Kidney epithelial cell (primary cell): ENCODE data around the gene PHF2. TPM values are rescaled to one million over a fixed set of nuclear protein-coding genes. Genes with fewer than 3 reads are reported as not detected.

Experiments used
- DNase-seq: peaks from one replicate; pipeline ENCODE4 v3.0.0-alpha.2; 2010; ENCODE audit warnings: low read depth
- H3K27me3 ChIP-seq: 2 replicates; pipeline ENCODE4 v1.6.0; 2011; ENCODE audit warnings: low read length; ENCODE audit not compliant: control insufficient read depth, insufficient read depth
- H3K36me3 ChIP-seq: 2 replicates; pipeline ENCODE4 v1.5.1; 2011; ENCODE audit warnings: low read length; ENCODE audit not compliant: control insufficient read depth, insufficient read depth
- H3K4me3 ChIP-seq: 2 replicates; pipeline ENCODE4 v1.5.1; 2011; ENCODE audit warnings: low read depth, mild to moderate bottlenecking, control low read depth, low read length
- CTCF ChIP-seq: IDR thresholded peaks from 2 replicates; pipeline ENCODE4 v1.5.1; 2011; ENCODE audit warnings: mild to moderate bottlenecking, moderate library complexity, low read length, control low read depth, inconsistent platforms; ENCODE audit not compliant: insufficient read depth, poor library complexity, severe bottlenecking
- total RNA-seq: library from RNA; depleted of rRNA; stranded (reverse); fragments of >200 nt; gene quantifications from 2 replicates; pipeline ENCODE4 v1.2.3, GENCODE V29; 2015

The PHF2 gene
- total RNA-seq, 1 donor from 2014 or later: 20.4 TPM

- TF ChIP-seq CTCF: no peak
- no peak overlapping the region for H3K4me3 ChIP-seq
- H3K36me3 ChIP-seq: no peaks in the 10 kb centered on the region
- DNase-seq: no peak
- no peaks in the 10 kb centered on the region for H3K27me3 ChIP-seq
Observed at GRCh38 chr9:93673021-93673838, 96.8 kb downstream of the PHF2 start.

DNA sequence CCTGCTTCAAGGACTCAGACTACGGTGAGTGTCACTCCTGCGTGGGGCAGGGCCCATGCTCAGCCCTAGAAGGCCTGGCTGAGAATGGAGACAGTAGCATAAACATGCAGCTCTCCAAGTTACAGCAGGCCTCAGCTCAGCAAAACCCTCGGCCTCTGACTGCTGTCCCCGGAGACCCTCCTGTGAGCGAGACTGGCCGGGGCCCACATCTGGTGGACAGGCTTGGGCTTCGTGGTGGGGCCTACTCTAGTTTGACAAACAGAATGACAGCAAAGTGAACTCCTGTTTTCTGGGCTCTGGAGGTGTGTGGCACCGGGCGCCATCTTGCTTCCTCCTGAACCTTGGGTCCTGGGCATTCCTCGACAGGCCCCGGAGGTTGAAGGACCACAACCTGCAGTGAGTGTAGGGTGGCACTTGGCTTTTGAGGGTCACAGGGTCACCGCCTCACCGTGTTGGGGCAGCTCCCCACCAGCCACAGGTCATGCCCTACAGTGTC lies 97.5 kb downstream of the PHF2 start:
- no peak for TF ChIP-seq CTCF
- no peak for DNase-seq
- H3K27me3 ChIP-seq: no peaks in the 10 kb centered on the region
- H3K4me3 ChIP-seq: no peak overlapping the region
- H3K36me3 ChIP-seq: no peaks in the 10 kb centered on the region

- TF ChIP-seq CTCF: no peak
- DNase-seq: no peak
- no peaks in the 10 kb centered on the region for H3K36me3 ChIP-seq
- no peak overlapping the region for H3K4me3 ChIP-seq
- no peaks in the 10 kb centered on the region for H3K27me3 ChIP-seq
Observed at GRCh38 chr9:93674580-93675335, 98.4 kb downstream of the PHF2 start.

GRCh38 chr9:93675336-93676150 lies 99.2 kb downstream of the PHF2 start:
- H3K27me3 ChIP-seq: no peaks in the 10 kb centered on the region
- DNase-seq: no peak
- H3K36me3 ChIP-seq: no peaks in the 10 kb centered on the region
- TF ChIP-seq CTCF: no peak
- no peak overlapping the region for H3K4me3 ChIP-seq

- TF ChIP-seq CTCF: no peak
- Histone ChIP-seq H3K27me3 (no peaks in the 10 kb centered on the region), H3K4me3 (no peak overlapping the region), H3K36me3 (no peaks in the 10 kb centered on the region)
- DNase-seq: no peak
Observed at GRCh38 chr9:93676310-93677047, 100.1 kb downstream of the PHF2 start.
